A549 (cell line): ENCODE data around the gene FAM234B.

Experiments used
- CHD2 ChIP-seq: fragments of 150-350 bp; IDR thresholded peaks from 2 replicates; pipeline ENCODE4 v1.6.1; 2014; ENCODE audit warnings: low read length; ENCODE audit not compliant: partially characterized antibody
- CTCF ChIP-seq: fragments of >200 bp; sonication (Bioruptor Twin); formaldehyde crosslinking; IDR thresholded peaks from 3 replicates; pipeline ENCODE4 v1.5.1; 2016
- EP300 ChIP-seq, 2 experiments: fragments of >200 bp; sonication (Bioruptor Twin); formaldehyde crosslinking; IDR thresholded peaks; 2 replicates in 1 of 2; 3 replicates in 1 of 2; pipeline ENCODE4 v1.6.1; 2016 to 2017
- FOSB ChIP-seq: fragments of 250-450 bp; sonication (Bioruptor Pico); IDR thresholded peaks from 2 replicates; pipeline ENCODE4 v1.5.0; 2020; ENCODE audit warnings: mild to moderate bottlenecking, moderate library complexity
- JUN ChIP-seq, 2 experiments: fragments of >200 bp; sonication (Bioruptor Twin); formaldehyde crosslinking; IDR thresholded peaks; 2 replicates in 1 of 2; 3 replicates in 1 of 2; pipeline ENCODE4 v1.6.1; 2016 to 2017
- MAFK ChIP-seq: fragments of 450-650 bp; IDR thresholded peaks from 2 replicates; pipeline ENCODE4 v1.6.1; 2014; ENCODE audit not compliant: partially characterized antibody
- MAX ChIP-seq: IDR thresholded peaks from 2 replicates; pipeline ENCODE4 v1.6.1; 2012
- SREBF2 ChIP-seq: fragments of 450-650 bp; IDR thresholded peaks from 2 replicates; pipeline ENCODE4 v1.6.1; 2014; ENCODE audit warnings: mild to moderate bottlenecking, moderate library complexity
- TF ChIP-seq, protein P1 (sequence below): fragments of >200 bp; sonication (Bioruptor Twin); formaldehyde crosslinking; IDR thresholded peaks from 2 replicates; pipeline ENCODE4 v1.6.1; 2016

GRCh38 chr12:13000616-13000924 is 43.6 kb upstream of the FAM234B start:
- no peak for TF ChIP-seq MAX
- no peak for TF ChIP-seq CTCF
- TF ChIP-seq EP300 (IDR thresholded peaks at IDR 0.05) = no peak
- no peak for TF ChIP-seq SREBF2
- no peak for TF ChIP-seq FOSB
- TF ChIP-seq CHD2 = no peak
- TF ChIP-seq MAFK = no peak
- no peak; a peak in 1 of 5 replicates for TF ChIP-seq JUN (IDR thresholded peaks at IDR 0.05)
- TF ChIP-seq, protein P1, sequence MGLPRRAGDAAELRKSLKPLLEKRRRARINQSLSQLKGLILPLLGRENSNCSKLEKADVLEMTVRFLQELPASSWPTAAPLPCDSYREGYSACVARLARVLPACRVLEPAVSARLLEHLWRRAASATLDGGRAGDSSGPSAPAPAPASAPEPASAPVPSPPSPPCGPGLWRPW = no peak
